NB4 (cell line): Measurements from ENCODE around the gene COL4A2.

Experiments
- MYC ChIP-seq: IDR thresholded peaks from 2 replicates; pipeline ENCODE4 v1.6.1; 2011; ENCODE audit warnings: low read depth, low read length
- POLR2A ChIP-seq: IDR thresholded peaks from 2 replicates; pipeline ENCODE4 v1.6.1; 2011; ENCODE audit warnings: mild to moderate bottlenecking; ENCODE audit not compliant: insufficient read length; ENCODE audit errors: extremely low read depth
- TF ChIP-seq, protein P1 (sequence below): IDR thresholded peaks from one replicate; pipeline ENCODE4 v1.5.1; 2012; ENCODE audit warnings: low read depth, low read length
- TF ChIP-seq, protein P2 (sequence below): IDR thresholded peaks from 2 replicates; pipeline ENCODE4 v1.6.1; 2011; ENCODE audit warnings: low read depth, low read length

- TF ChIP-seq POLR2A (no peak), MYC (no peak)
- TF ChIP-seq, protein P1, sequence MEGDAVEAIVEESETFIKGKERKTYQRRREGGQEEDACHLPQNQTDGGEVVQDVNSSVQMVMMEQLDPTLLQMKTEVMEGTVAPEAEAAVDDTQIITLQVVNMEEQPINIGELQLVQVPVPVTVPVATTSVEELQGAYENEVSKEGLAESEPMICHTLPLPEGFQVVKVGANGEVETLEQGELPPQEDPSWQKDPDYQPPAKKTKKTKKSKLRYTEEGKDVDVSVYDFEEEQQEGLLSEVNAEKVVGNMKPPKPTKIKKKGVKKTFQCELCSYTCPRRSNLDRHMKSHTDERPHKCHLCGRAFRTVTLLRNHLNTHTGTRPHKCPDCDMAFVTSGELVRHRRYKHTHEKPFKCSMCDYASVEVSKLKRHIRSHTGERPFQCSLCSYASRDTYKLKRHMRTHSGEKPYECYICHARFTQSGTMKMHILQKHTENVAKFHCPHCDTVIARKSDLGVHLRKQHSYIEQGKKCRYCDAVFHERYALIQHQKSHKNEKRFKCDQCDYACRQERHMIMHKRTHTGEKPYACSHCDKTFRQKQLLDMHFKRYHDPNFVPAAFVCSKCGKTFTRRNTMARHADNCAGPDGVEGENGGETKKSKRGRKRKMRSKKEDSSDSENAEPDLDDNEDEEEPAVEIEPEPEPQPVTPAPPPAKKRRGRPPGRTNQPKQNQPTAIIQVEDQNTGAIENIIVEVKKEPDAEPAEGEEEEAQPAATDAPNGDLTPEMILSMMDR: no peak
- TF ChIP-seq, protein P2, sequence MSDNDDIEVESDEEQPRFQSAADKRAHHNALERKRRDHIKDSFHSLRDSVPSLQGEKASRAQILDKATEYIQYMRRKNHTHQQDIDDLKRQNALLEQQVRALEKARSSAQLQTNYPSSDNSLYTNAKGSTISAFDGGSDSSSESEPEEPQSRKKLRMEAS: no peak
These were observed 170.7 kb downstream of the COL4A2 start for GRCh38 chr13:110477706-110478245.
